Upper lobe of left lung (tissue), 6 donors: Measurements from ENCODE around the gene MAT1A. TPM values are rescaled to one million over a fixed set of nuclear protein-coding genes. Genes with fewer than 3 reads are reported as not detected.

Experiments
- ATAC-seq, 2 donors: fragments of 200-7000 bp; cut with Tn5 transposase; one replicate each; pipeline ENCODE4 v1.9.1; 2022; ENCODE audit warnings: mild to moderate bottlenecking in 2 of 2, moderate library complexity in 2 of 2; ENCODE audit not compliant: low FRiP score in 2 of 2
- DNase-seq, 2 donors: peaks; one replicate each; pipeline ENCODE4 v3.0.0-alpha.2; 2019 to 2020
- H3K27ac ChIP-seq, 4 donors: fragments of 200-600 bp; sonication (generic); one replicate each; pipeline ENCODE4 v1.5.1; 2016 to 2019
- H3K27me3 ChIP-seq, 4 donors: fragments of 200-600 bp; sonication (generic); one replicate each; pipeline ENCODE4 v1.5.1; 2017 to 2019
- H3K36me3 ChIP-seq, 4 donors: fragments of 200-600 bp; sonication (generic); one replicate each; pipeline ENCODE4 v1.5.1; 2016 to 2019
- H3K4me1 ChIP-seq, 4 donors: fragments of 200-600 bp; sonication (generic); one replicate each; pipeline ENCODE4 v1.5.1; 2018 to 2019
- H3K4me3 ChIP-seq, 4 donors: fragments of 200-600 bp; sonication (generic); one replicate each; pipeline ENCODE4 v1.5.1; 2017 to 2019; ENCODE audit warnings: mild to moderate bottlenecking in 2 of 4, moderate library complexity in 1 of 4
- H3K9me3 ChIP-seq, 4 donors: fragments of 200-600 bp; sonication (generic); one replicate each; pipeline ENCODE4 v1.5.1; 2018 to 2019
- CTCF ChIP-seq, 6 experiments: fragments of 450-650 bp in 4 of 6; fragments of 200-600 bp in 2 of 6; sonication (generic) in 2 of 6; IDR thresholded peaks; one replicate each; pipeline ENCODE4 v1.5.1; 2016 to 2019; ENCODE audit warnings: antibody characterized with exemption in 6 of 6
- EP300 ChIP-seq, 4 donors: sonication (generic); formaldehyde crosslinking; IDR thresholded peaks; one replicate each; pipeline ENCODE4 v1.5.1; 2017; ENCODE audit warnings: antibody characterized with exemption in 4 of 4, control low read depth in 2 of 4
- POLR2A ChIP-seq, 4 donors: fragments of 450-650 bp; IDR thresholded peaks; one replicate each; pipeline ENCODE4 v1.5.1; 2016 to 2017; ENCODE audit warnings: antibody characterized with exemption in 4 of 4, mild to moderate bottlenecking in 2 of 4
- POLR2AphosphoS5 ChIP-seq, 2 donors: sonication (generic); formaldehyde crosslinking; IDR thresholded peaks; one replicate each; pipeline ENCODE4 v1.5.1; 2017; ENCODE audit warnings: antibody characterized with exemption in 2 of 2
- whole genome bisulfite sequencing, 2 donors: methylation state at CpG; one replicate each; pipeline ENCODE4 v1.1.5; 2017 to 2018; 5-methylcytosine and 5-hydroxymethylcytosine counted together
- total RNA-seq, 6 donors: library from RNA; depleted of rRNA in 4 of 6; stranded (reverse); fragments of >200 nt in 4 of 6; gene quantifications; one replicate each; pipeline versions ENCODE4 v1.1.0 to v1.2.1, GENCODE V29; 2016 to 2021
- donor health status: DM: no; HTN: no; CAD: no; lungs with moderate emphysema.
- donor health status: DM: no; HTN: yes; CAD: no; lungs with severe emphysema.

The MAT1A gene
- total RNA-seq, 6 donors from 2014 or later = 0.15 to 2.1 (median 0.73) TPM

GRCh38 chr10:80268266-80268665, 21.2 kb downstream of the MAT1A start:
- Histone ChIP-seq H3K4me3 (no peak overlapping the region), H3K27me3 (no peaks in the 10 kb centered on the region), H3K9me3 (no peaks in the 10 kb centered on the region), H3K36me3 (no peaks in the 10 kb centered on the region), H3K27ac (no peak overlapping the region), H3K4me1 (no peaks in the 10 kb centered on the region)
- TF ChIP-seq EP300 (IDR thresholded peaks at IDR 0.05) = no peak
- TF ChIP-seq POLR2A (IDR thresholded peaks at IDR 0.05) = no peak
- no peak for TF ChIP-seq POLR2AphosphoS5 (IDR thresholded peaks at IDR 0.05)
- no peak for TF ChIP-seq CTCF (IDR thresholded peaks at IDR 0.05)
- no peak for ATAC-seq
- WGBS, 2 donors = 65 to 72% methylated on average over 2 of the region's 2 CpGs
- DNase-seq = no peak

GRCh38 chr10:80266513-80266863, 23.0 kb downstream of the MAT1A start:
- H3K27ac ChIP-seq = no peak overlapping the region
- no peaks in the 10 kb centered on the region for H3K4me1 ChIP-seq
- TF ChIP-seq CTCF (IDR thresholded peaks at IDR 0.05) (no peak), EP300 (IDR thresholded peaks at IDR 0.05) (no peak), POLR2AphosphoS5 (IDR thresholded peaks at IDR 0.05) (no peak), POLR2A (IDR thresholded peaks at IDR 0.05) (no peak)
- 86 to 94% methylated on average over 4 of the region's 4 CpGs for WGBS, 2 donors
- no peak for DNase-seq
- H3K27me3 ChIP-seq = no peaks in the 10 kb centered on the region
- H3K36me3 ChIP-seq = no peaks in the 10 kb centered on the region
- H3K4me3 ChIP-seq = no peak overlapping the region
- ATAC-seq = no peak
- H3K9me3 ChIP-seq = no peaks in the 10 kb centered on the region

GRCh38 chr10:80265740-80266512, 23.5 kb downstream of the MAT1A start:
- H3K36me3 ChIP-seq = no peaks in the 10 kb centered on the region
- 47 to 59% methylated on average over 10 to 14 of the region's 15 CpGs for WGBS, 2 donors
- DNase-seq (no peak), ATAC-seq (peak; percentile 25 to 57)
- H3K27me3 ChIP-seq = no peaks in the 10 kb centered on the region
- H3K27ac ChIP-seq = no peak overlapping the region
- TF ChIP-seq POLR2A (IDR thresholded peaks at IDR 0.05) (no peak), CTCF (IDR thresholded peaks at IDR 0.05) (no peak), EP300 (IDR thresholded peaks at IDR 0.05) (no peak), POLR2AphosphoS5 (IDR thresholded peaks at IDR 0.05) (no peak)
- no peaks in the 10 kb centered on the region for H3K9me3 ChIP-seq
- H3K4me1 ChIP-seq = no peaks in the 10 kb centered on the region
- H3K4me3 ChIP-seq = no peak overlapping the region

GRCh38 chr10:80264081-80265056, 25.1 kb downstream of the MAT1A start:
- H3K36me3 ChIP-seq = no peaks in the 10 kb centered on the region
- 89 to 95% methylated on average over 18 to 25 of the region's 25 CpGs for WGBS, 2 donors
- DNase-seq (peak in 1 of 2 donors; percentile 61), ATAC-seq (no peak)
- no peak overlapping the region for H3K4me3 ChIP-seq
- H3K27me3 ChIP-seq = no peaks in the 10 kb centered on the region
- no peaks in the 10 kb centered on the region for H3K9me3 ChIP-seq
- H3K4me1 ChIP-seq = no peaks in the 10 kb centered on the region
- TF ChIP-seq POLR2A (IDR thresholded peaks at IDR 0.05) = no peak
- no peak for TF ChIP-seq CTCF (IDR thresholded peaks at IDR 0.05)
- H3K27ac ChIP-seq = no peak overlapping the region
